ENCODE results near the gene PROM1. TPM values are rescaled to one million over a fixed set of nuclear protein-coding genes. Genes with fewer than 3 reads are reported as not detected.

PROM1 gene
- total and polyA plus RNA-seq, 9 of the 15 experiments (the other 6 are each of a cell fraction or from before 2014, with no cell fraction given) = 0.05 TPM; not detected in 8

DNA sequence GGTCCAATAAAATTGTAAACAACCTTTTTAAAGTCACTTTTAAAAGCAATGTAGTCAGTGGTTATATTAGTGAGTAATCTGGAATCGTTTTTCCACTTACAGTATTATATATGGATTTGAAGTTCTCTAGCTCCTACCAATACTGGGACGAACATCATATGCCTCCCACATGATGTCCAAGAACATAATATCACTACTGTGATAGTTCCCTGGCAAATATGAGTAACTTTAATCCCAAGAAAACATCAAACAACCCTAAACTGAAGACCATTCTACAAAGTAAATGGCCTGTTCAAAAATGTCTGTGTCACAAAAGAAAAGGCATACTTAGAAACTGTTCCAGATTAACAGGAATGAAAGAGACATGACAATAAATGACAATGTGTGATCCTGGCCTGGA, 67.3 kb downstream of the PROM1 start:
- H3K9me3 ChIP-seq (replicated peaks; ENCODE audit: control insufficient read depth, insufficient read depth, low read depth, low read length) = no peaks in the 10 kb centered on the region
- peaks cover 7 to 10% of the 10 kb centered on the region in 2 experiments; a peak in 4 of 5 replicates for H3K27me3 ChIP-seq (ENCODE audit: control insufficient read depth in 2 of 2, insufficient read depth in 2 of 2, low read length in 2 of 2)
- 0% methylated on average over 2 of the region's 2 CpGs for WGBS (ENCODE audit: insufficient coverage, low coverage, missing lambda C conversion rate)
- ATAC-seq (no peak), FAIRE-seq (no peak), DNase-seq (ENCODE audit: extremely low read depth in 1 of 4, low spot score in 3 of 4) (no peak)
- no peak overlapping the region for H3K27ac ChIP-seq (ENCODE audit: extremely low read depth, low read depth, low read length)
- no peak overlapping the region for H3K4me2 ChIP-seq (ENCODE audit: insufficient read depth, low read length)
- ChIA-PET CTCF (ENCODE audit: low intra/inter-chr PET ratio) (no interaction called here), POLR2A (no interaction called here)
- in situ Hi-C loops (cut with MboI) (no loop called here), intact Hi-C loops (cut with micrococcal nuclease) (no loop called here)
- TF ChIP-seq NFRKB (IDR thresholded peaks at IDR 0.05; ENCODE audit: low read depth) (no peak), ZNF12 (CRISPR knock-in tag; IDR thresholded peaks at IDR 0.05) (no peak), NFIC (IDR thresholded peaks at IDR 0.05) (no peak), KLF1 (tag; IDR thresholded peaks at IDR 0.05) (no peak), ZNF324 (CRISPR knock-in tag; IDR thresholded peaks at IDR 0.05) (no peak), TCF7 (IDR thresholded peaks at IDR 0.05; ENCODE audit: borderline replicate concordance) (no peak), ASH1L (IDR thresholded peaks at IDR 0.05; ENCODE audit: borderline replicate concordance, low read depth, partially characterized antibody) (no peak), CBFA2T3 (IDR thresholded peaks at IDR 0.05) (no peak), ZNF436 (CRISPR knock-in tag; IDR thresholded peaks at IDR 0.05) (no peak), ZNF143 (CRISPR knock-in tag; IDR thresholded peaks at IDR 0.05) (no peak)
- TF ChIP-seq, protein P1, sequence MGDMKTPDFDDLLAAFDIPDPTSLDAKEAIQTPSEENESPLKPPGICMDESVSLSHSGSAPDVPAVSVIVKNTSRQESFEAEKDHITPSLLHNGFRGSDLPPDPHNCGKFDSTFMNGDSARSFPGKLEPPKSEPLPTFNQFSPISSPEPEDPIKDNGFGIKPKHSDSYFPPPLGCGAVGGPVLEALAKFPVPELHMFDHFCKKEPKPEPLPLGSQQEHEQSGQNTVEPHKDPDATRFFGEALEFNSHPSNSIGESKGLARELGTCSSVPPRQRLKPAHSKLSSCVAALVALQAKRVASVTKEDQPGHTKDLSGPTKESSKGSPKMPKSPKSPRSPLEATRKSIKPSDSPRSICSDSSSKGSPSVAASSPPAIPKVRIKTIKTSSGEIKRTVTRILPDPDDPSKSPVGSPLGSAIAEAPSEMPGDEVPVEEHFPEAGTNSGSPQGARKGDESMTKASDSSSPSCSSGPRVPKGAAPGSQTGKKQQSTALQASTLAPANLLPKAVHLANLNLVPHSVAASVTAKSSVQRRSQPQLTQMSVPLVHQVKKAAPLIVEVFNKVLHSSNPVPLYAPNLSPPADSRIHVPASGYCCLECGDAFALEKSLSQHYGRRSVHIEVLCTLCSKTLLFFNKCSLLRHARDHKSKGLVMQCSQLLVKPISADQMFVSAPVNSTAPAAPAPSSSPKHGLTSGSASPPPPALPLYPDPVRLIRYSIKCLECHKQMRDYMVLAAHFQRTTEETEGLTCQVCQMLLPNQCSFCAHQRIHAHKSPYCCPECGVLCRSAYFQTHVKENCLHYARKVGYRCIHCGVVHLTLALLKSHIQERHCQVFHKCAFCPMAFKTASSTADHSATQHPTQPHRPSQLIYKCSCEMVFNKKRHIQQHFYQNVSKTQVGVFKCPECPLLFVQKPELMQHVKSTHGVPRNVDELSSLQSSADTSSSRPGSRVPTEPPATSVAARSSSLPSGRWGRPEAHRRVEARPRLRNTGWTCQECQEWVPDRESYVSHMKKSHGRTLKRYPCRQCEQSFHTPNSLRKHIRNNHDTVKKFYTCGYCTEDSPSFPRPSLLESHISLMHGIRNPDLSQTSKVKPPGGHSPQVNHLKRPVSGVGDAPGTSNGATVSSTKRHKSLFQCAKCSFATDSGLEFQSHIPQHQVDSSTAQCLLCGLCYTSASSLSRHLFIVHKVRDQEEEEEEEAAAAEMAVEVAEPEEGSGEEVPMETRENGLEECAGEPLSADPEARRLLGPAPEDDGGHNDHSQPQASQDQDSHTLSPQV (IDR thresholded peaks at IDR 0.05) = no peak
- TF ChIP-seq, protein P2, sequence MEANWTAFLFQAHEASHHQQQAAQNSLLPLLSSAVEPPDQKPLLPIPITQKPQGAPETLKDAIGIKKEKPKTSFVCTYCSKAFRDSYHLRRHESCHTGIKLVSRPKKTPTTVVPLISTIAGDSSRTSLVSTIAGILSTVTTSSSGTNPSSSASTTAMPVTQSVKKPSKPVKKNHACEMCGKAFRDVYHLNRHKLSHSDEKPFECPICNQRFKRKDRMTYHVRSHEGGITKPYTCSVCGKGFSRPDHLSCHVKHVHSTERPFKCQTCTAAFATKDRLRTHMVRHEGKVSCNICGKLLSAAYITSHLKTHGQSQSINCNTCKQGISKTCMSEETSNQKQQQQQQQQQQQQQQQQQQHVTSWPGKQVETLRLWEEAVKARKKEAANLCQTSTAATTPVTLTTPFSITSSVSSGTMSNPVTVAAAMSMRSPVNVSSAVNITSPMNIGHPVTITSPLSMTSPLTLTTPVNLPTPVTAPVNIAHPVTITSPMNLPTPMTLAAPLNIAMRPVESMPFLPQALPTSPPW (CRISPR knock-in tag; IDR thresholded peaks at IDR 0.05) = no peak
- TF ChIP-seq, protein P3, sequence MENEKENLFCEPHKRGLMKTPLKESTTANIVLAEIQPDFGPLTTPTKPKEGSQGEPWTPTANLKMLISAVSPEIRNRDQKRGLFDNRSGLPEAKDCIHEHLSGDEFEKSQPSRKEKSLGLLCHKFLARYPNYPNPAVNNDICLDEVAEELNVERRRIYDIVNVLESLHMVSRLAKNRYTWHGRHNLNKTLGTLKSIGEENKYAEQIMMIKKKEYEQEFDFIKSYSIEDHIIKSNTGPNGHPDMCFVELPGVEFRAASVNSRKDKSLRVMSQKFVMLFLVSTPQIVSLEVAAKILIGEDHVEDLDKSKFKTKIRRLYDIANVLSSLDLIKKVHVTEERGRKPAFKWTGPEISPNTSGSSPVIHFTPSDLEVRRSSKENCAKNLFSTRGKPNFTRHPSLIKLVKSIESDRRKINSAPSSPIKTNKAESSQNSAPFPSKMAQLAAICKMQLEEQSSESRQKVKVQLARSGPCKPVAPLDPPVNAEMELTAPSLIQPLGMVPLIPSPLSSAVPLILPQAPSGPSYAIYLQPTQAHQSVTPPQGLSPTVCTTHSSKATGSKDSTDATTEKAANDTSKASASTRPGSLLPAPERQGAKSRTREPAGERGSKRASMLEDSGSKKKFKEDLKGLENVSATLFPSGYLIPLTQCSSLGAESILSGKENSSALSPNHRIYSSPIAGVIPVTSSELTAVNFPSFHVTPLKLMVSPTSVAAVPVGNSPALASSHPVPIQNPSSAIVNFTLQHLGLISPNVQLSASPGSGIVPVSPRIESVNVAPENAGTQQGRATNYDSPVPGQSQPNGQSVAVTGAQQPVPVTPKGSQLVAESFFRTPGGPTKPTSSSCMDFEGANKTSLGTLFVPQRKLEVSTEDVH (IDR thresholded peaks at IDR 0.05; ENCODE audit: low read depth, partially characterized antibody) = no peak
- H3K4me1 ChIP-seq (replicated peaks in 1 of 2; ENCODE audit: control insufficient read depth in 2 of 2, insufficient read depth in 2 of 2, low read length in 2 of 2) = no peaks in the 10 kb centered on the region
- no peaks in the 10 kb centered on the region for H3K79me2 ChIP-seq (ENCODE audit: control insufficient read depth, insufficient read depth, low read length)
- no peaks in the 10 kb centered on the region for H4K20me1 ChIP-seq (replicated peaks; ENCODE audit: control insufficient read depth, insufficient read depth, low read length)
- no peak overlapping the region for H2AFZ ChIP-seq (ENCODE audit: low read depth, low read length)
- no TSS peak for BruUV-seq (replicated peaks)
- no peaks in the 10 kb centered on the region for H3K36me3 ChIP-seq (ENCODE audit: control insufficient read depth, insufficient read depth, low read length)
- H3K4me3 ChIP-seq = no peak overlapping the region
- H3K9me1 ChIP-seq (ENCODE audit: control insufficient read depth, insufficient read depth, low read length) = no peaks in the 10 kb centered on the region
- no peak overlapping the region for H3K9ac ChIP-seq (ENCODE audit: insufficient read depth in 1 of 2, low read depth in 2 of 2, low read length in 2 of 2)

All from K562 (cell line).